ENCODE measurements around the gene NOX1.
"Not testable (repeated sequence)": the region's sequence is repeated elsewhere in the genome, so short reads cannot be mapped to it uniquely, and the experiment has no call there.

NOX1 gene

DNA sequence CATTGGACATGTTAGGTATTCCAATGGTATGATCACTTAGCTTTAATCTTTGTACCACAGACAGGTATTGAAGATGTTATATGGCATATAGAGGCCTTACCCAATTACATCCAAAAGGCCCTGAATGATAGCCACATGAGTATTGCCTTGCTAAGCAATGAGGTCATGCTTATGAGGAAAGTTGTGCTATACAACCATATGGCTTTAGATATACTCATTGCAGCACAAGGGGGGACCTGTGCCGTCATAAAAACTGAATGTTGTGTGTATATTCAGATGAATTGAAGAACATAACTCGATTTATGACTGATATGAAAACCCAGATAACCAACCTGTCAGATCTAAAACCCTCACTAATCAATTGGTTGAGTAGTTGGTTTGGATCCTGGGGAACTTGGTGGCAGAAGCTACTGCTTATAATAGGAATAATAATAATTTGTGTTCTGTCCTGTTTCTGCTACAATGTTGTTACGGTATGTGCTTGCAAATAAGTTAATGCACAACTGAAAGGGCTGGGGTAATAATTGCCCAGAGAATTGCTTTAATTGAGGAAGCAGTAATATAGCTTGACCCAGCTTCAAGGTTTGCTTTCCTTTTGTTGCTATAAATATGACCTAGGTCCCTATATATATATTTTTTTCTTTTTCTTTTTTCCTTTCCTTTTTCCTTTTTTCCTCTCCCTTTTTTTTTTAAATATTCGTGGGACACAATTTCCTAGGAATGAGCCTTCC is 75.5 kb downstream of the NOX1 start:
- no peak overlapping the region for H3K4me3 ChIP-seq (ENCODE audit: low read depth, low read length)
- TF ChIP-seq, protein P1, sequence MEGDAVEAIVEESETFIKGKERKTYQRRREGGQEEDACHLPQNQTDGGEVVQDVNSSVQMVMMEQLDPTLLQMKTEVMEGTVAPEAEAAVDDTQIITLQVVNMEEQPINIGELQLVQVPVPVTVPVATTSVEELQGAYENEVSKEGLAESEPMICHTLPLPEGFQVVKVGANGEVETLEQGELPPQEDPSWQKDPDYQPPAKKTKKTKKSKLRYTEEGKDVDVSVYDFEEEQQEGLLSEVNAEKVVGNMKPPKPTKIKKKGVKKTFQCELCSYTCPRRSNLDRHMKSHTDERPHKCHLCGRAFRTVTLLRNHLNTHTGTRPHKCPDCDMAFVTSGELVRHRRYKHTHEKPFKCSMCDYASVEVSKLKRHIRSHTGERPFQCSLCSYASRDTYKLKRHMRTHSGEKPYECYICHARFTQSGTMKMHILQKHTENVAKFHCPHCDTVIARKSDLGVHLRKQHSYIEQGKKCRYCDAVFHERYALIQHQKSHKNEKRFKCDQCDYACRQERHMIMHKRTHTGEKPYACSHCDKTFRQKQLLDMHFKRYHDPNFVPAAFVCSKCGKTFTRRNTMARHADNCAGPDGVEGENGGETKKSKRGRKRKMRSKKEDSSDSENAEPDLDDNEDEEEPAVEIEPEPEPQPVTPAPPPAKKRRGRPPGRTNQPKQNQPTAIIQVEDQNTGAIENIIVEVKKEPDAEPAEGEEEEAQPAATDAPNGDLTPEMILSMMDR (IDR thresholded peaks at IDR 0.05; ENCODE audit: borderline replicate concordance, insufficient read depth, low read depth, low read length), result no peak

DNA sequence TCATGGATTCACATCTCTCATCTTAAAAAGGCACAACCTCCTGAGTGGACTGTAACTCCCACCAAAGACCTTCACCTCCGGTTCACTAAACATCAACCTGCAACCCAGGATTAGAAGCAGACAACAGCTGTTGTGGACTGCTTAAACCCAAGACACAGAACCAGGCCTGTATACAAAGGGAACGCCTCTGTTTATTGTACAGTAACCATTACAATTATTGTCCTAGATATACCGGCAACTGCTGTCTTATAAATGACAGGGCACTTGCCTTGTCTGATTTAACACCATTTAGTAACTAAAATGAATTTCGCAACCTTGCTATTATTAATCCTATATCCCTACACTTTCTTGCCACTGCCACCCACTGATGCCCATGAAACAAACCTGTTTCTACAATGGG is 76.8 kb downstream of the NOX1 start:
- no peak overlapping the region for H3K4me3 ChIP-seq (ENCODE audit: low read depth, low read length)
- TF ChIP-seq, protein P1 (IDR thresholded peaks at IDR 0.05; ENCODE audit: borderline replicate concordance, insufficient read depth, low read depth, low read length), result no peak

DNA sequence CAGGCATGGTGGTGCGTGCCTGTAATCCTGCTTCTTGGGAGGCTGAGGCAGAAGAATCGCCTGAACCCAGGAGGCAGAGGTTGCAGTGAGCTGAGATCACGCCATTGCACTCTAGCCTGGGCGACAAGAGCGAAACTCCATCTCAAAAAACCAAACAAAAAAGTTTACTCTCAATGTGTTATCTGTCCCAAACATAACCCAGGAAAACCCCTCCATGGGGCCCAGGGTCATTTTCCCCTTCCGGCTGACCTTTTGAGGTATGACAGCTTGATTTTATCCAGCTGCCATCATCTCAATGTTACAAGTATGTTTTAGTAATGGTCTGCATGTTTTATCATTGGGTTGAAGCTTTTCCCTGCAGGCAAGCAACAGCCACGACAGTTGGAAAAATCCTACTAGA is 77.8 kb downstream of the NOX1 start:
- H3K4me3 ChIP-seq (ENCODE audit: low read depth, low read length), result not testable (repeated sequence)
